ENCODE data around the gene CEP72. TPM values are rescaled to one million over a fixed set of nuclear protein-coding genes. Genes with fewer than 3 reads are reported as not detected.
"Not testable (repeated sequence)": the region's sequence is repeated elsewhere in the genome, so short reads cannot be mapped to it uniquely, and the experiment has no call there.

The CEP72 gene
- total RNA-seq, 2 donors from 2014 or later = 8.5 to 11.4 TPM

GRCh38 chr5:675871-676698 is 63.9 kb downstream of the CEP72 start:
- DNase-seq = no peak
- Mint-ChIP-seq H3K36me3 (ENCODE audit: low read depth) (peaks cover 4% of the 10 kb centered on the region), H3K27ac (peak overlapping the region; percentile 49), H3K4me1 (peaks cover 16% of the 10 kb centered on the region), H3K4me3 (peak overlapping the region; percentile 63), H3K27me3 (no peaks in the 10 kb centered on the region)
- ATAC-seq = no peak
- no peaks in the 10 kb centered on the region for H3K9me3 ChIP-seq (ENCODE audit: control insufficient read depth, low read length, poor library complexity, severe bottlenecking)

GRCh38 chr5:676699-677076 is 64.5 kb downstream of the CEP72 start:
- no peaks in the 10 kb centered on the region for H3K27me3 Mint-ChIP-seq
- no peak for DNase-seq
- no peak overlapping the region for H3K4me3 Mint-ChIP-seq
- H3K27ac Mint-ChIP-seq = peak overlapping the region; percentile 49
- no peak for ATAC-seq
- no peaks in the 10 kb centered on the region for H3K9me3 ChIP-seq (ENCODE audit: control insufficient read depth, low read length, poor library complexity, severe bottlenecking)
- H3K36me3 Mint-ChIP-seq (ENCODE audit: low read depth) = peaks cover 4% of the 10 kb centered on the region
- H3K4me1 Mint-ChIP-seq = peaks cover 16% of the 10 kb centered on the region

- H3K27me3 Mint-ChIP-seq = no peaks in the 10 kb centered on the region
- ATAC-seq (no peak), DNase-seq (no peak)
- peak overlapping the region; percentile 33 for H3K4me3 Mint-ChIP-seq
- H3K27ac Mint-ChIP-seq = peak overlapping the region; percentile 60
- H3K36me3 Mint-ChIP-seq (ENCODE audit: low read depth) = peaks cover 4% of the 10 kb centered on the region
- peaks cover 12% of the 10 kb centered on the region for H3K4me1 Mint-ChIP-seq
- no peaks in the 10 kb centered on the region for H3K9me3 ChIP-seq (ENCODE audit: control insufficient read depth, low read length, poor library complexity, severe bottlenecking)
Observed at GRCh38 chr5:677131-678101, 65.3 kb downstream of the CEP72 start.

- H3K4me3 Mint-ChIP-seq; H3K27ac Mint-ChIP-seq; ATAC-seq; DNase-seq; H3K27me3 Mint-ChIP-seq; H3K4me1 Mint-ChIP-seq; H3K9me3 ChIP-seq (ENCODE audit: control insufficient read depth, low read length, poor library complexity, severe bottlenecking); H3K36me3 Mint-ChIP-seq (ENCODE audit: low read depth): not testable (repeated sequence)
Observed at GRCh38 chr5:678521-678920, 66.4 kb downstream of the CEP72 start.

- DNase-seq, ATAC-seq: not testable (repeated sequence)
Observed at GRCh38 chr5:679166-679895, 67.2 kb downstream of the CEP72 start.

GRCh38 chr5:680118-680795 is 68.1 kb downstream of the CEP72 start:
- not testable (repeated sequence) for H3K27me3 Mint-ChIP-seq; ATAC-seq; DNase-seq; H3K36me3 Mint-ChIP-seq (ENCODE audit: low read depth); H3K9me3 ChIP-seq (ENCODE audit: control insufficient read depth, low read length, poor library complexity, severe bottlenecking); H3K4me1 Mint-ChIP-seq; H3K4me3 Mint-ChIP-seq
- peak overlapping the region; percentile 29 for H3K27ac Mint-ChIP-seq

More at GRCh38 chr5:679166-679895, 67.2 kb downstream of the CEP72 start:
- not testable (repeated sequence) for H3K27me3 Mint-ChIP-seq; H3K27ac Mint-ChIP-seq; H3K36me3 Mint-ChIP-seq (ENCODE audit: low read depth); H3K9me3 ChIP-seq (ENCODE audit: control insufficient read depth, low read length, poor library complexity, severe bottlenecking); H3K4me3 Mint-ChIP-seq; H3K4me1 Mint-ChIP-seq

GRCh38 chr5:680836-681235 is 68.7 kb downstream of the CEP72 start:
- not testable (repeated sequence) for H3K9me3 ChIP-seq (ENCODE audit: control insufficient read depth, low read length, poor library complexity, severe bottlenecking); H3K4me1 Mint-ChIP-seq; DNase-seq; ATAC-seq; H3K36me3 Mint-ChIP-seq (ENCODE audit: low read depth); H3K27me3 Mint-ChIP-seq; H3K4me3 Mint-ChIP-seq
- H3K27ac Mint-ChIP-seq = peak overlapping the region; percentile 29

GRCh38 chr5:681317-682191 is 69.4 kb downstream of the CEP72 start:
- H3K4me1 Mint-ChIP-seq, ATAC-seq, DNase-seq: not testable (repeated sequence)

GRCh38 chr5:682216-682615 is 70.1 kb downstream of the CEP72 start:
- not testable (repeated sequence) for H3K4me1 Mint-ChIP-seq; H3K27me3 Mint-ChIP-seq; ATAC-seq; H3K4me3 Mint-ChIP-seq; H3K9me3 ChIP-seq (ENCODE audit: control insufficient read depth, low read length, poor library complexity, severe bottlenecking); DNase-seq; H3K36me3 Mint-ChIP-seq (ENCODE audit: low read depth)
- peak overlapping the region; percentile 60 for H3K27ac Mint-ChIP-seq

More at GRCh38 chr5:681317-682191, 69.4 kb downstream of the CEP72 start:
- H3K4me3 Mint-ChIP-seq; H3K36me3 Mint-ChIP-seq (ENCODE audit: low read depth); H3K27ac Mint-ChIP-seq; H3K9me3 ChIP-seq (ENCODE audit: control insufficient read depth, low read length, poor library complexity, severe bottlenecking); H3K27me3 Mint-ChIP-seq: not testable (repeated sequence)

- Mint-ChIP-seq H3K4me3 (peak overlapping the region; percentile 65), H3K27ac (peak overlapping the region; percentile 60)
- not testable (repeated sequence) for H3K4me1 Mint-ChIP-seq; H3K27me3 Mint-ChIP-seq; H3K9me3 ChIP-seq (ENCODE audit: control insufficient read depth, low read length, poor library complexity, severe bottlenecking); ATAC-seq; H3K36me3 Mint-ChIP-seq (ENCODE audit: low read depth); DNase-seq
Observed at GRCh38 chr5:682651-683358, 70.7 kb downstream of the CEP72 start.
